H54 (cell line): Measurements from ENCODE around the gene SRP68.

Experiments used
- DNase-seq: peaks from one replicate; pipeline ENCODE4 v3.0.0; 2011; ENCODE audit warnings: low spot score, mixed read lengths; ENCODE audit not compliant: insufficient read length
- FAIRE-seq: peaks from 3 replicates; lab custom pipeline; 2011; peaks lifted over from hg19 to GRCh38; lab: Jason Lieb, UNC
- POLR2A ChIP-seq: IDR thresholded peaks from 2 replicates; pipeline ENCODE4 v1.6.1; 2011; ENCODE audit warnings: low read depth, mild to moderate bottlenecking, low read length

SRP68 gene

GRCh38 chr17:76095943-76096342 lies 23.6 kb upstream of the SRP68 start:
- FAIRE-seq, result no peak
- no peak for DNase-seq

DNA sequence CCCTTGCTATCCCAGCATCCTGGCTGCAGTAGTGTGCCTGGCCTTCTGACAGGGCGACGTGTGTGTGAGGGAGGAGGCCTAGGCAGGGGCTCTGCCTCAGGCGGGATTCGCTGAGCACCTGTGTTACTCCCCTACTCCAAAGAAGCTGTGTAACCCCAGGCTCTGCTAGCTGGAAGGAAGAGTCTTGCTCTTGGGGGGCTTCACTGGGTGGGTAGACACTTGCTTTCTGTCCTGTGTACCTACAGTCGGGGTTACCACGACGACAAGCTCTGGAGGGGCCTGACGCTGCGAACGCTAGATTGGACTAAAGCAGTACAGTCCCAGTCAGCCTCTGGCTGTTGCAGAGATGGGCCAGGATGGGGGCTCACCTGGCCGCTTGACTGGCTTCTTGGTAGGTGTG lies 21.7 kb upstream of the SRP68 start:
- DNase-seq (no peak), FAIRE-seq (no peak)
- TF ChIP-seq POLR2A, result no peak

More at GRCh38 chr17:76095943-76096342, 23.6 kb upstream of the SRP68 start:
- no peak for TF ChIP-seq POLR2A

DNA sequence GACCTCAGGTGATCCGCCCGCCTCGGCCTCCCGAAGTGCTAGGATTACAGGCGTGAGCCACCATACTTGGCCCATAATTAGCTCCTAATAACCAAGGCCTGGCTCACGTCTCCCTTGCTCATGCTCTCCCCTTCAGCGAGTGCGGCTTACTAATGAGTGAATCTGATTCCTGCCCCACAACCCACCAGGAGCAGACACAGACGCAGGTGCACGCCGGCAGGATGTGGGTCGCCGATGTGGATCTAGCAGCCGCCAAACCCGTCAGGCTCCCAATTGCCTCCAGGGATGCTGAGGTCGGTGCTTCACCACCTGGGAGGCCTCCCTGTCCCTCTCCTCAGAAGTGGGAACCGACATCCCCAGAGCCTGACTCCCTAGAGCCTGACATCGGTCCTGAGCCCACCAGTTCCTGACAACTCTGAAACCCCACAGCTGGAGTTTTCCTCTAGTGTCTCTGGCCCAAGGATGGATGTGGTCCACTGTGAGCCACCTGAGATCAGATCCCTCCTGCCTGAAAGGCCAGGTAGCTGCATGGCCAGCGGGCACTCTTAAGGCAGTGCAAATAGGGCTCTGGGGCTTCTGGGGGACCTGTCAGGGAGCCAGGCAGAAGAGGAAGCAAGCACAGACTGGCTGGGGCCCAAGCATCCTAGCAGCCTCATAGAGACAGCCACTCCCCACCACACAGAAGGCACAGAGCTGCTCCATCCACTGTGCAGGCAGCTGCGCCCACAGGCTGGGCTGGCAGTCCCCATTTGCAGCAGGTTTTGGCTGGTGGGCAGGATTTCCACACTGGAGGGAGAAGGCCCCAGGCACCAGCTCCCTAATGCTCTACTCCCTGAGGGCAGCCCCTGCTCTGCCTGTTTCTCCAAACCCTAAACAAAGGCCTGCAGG lies 20.5 kb upstream of the SRP68 start:
- DNase-seq (no peak), FAIRE-seq (no peak)
- no peak for TF ChIP-seq POLR2A

DNA sequence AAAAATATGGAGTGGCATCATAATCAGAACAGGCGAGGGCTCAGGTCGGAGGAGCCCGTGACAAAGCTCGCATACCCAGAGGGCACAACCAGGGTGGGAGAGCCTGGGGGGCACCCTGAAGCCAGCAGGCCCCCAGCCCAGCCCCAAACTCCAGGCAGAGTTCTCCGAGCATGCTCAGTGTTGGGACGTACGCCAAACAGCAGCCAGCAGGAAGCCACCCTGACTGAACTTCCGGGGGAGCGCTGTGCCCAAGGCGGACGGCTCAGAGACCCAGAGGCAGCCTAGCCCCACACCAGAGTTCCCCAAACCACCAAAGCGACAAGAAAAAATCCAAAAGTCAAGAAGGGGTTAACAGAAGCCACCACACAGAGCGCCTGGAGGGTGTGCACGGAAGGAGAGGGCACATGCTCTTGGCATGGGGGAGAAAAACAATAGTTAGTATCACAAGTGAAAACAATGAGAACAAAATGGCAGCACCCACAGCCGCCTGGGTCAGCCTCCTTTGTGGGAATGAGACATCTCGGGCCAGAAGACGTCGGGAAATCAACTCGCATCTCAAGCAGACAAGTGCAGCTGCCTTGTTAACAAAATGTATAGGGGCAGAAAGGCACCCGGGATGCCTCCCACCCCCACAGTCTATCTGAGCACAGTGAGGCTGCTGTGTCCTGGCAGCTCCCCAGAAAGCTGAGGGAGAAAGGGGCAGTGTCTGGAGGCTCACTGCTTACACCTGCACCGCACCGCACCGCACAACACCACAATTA lies 19.4 kb upstream of the SRP68 start:
- DNase-seq (no peak), FAIRE-seq (no peak)
- no peak for TF ChIP-seq POLR2A

- no peak for TF ChIP-seq POLR2A
- FAIRE-seq (no peak), DNase-seq (no peak)
These were observed 18.3 kb upstream of the SRP68 start for GRCh38 chr17:76090517-76091129.

GRCh38 chr17:76089680-76090516 lies 17.6 kb upstream of the SRP68 start:
- FAIRE-seq (no peak), DNase-seq (no peak)
- TF ChIP-seq POLR2A, result no peak

DNA sequence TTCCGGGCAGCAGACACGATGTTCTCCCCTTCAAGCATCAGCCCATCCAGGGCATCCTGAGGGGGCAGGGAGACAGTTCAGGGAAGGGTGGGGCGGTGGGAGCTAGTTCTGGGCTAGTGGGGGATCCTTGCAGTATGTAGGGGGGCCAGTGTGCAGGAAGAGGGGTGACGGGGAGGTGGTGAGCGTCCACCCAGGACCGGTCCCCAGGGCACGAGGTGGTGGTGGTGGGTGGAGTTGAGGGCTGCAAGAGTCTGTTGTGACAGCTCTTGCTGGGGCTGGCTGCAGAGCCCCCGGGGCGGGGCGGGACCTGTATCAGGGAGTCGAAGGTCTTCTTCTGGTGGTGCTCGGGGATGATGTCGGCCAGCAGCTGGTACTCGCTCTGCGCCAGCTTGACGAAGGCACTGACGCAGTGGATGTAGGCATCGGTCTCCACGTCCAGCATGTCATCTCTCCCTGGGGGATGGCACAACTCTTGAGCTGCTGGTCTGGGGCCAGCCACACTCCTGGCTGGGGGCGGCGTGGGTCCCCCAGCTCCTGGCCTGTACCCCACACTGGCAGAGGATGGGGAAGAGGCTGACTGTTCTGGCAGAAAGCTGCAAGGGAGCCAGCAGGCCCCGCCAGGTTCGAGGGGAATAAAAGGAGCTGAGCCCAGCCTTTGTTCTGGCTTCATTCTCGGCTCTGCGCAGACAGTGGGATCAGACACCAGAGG lies 16.7 kb upstream of the SRP68 start:
- DNase-seq (no peak), FAIRE-seq (no peak)
- TF ChIP-seq POLR2A, result no peak

DNA sequence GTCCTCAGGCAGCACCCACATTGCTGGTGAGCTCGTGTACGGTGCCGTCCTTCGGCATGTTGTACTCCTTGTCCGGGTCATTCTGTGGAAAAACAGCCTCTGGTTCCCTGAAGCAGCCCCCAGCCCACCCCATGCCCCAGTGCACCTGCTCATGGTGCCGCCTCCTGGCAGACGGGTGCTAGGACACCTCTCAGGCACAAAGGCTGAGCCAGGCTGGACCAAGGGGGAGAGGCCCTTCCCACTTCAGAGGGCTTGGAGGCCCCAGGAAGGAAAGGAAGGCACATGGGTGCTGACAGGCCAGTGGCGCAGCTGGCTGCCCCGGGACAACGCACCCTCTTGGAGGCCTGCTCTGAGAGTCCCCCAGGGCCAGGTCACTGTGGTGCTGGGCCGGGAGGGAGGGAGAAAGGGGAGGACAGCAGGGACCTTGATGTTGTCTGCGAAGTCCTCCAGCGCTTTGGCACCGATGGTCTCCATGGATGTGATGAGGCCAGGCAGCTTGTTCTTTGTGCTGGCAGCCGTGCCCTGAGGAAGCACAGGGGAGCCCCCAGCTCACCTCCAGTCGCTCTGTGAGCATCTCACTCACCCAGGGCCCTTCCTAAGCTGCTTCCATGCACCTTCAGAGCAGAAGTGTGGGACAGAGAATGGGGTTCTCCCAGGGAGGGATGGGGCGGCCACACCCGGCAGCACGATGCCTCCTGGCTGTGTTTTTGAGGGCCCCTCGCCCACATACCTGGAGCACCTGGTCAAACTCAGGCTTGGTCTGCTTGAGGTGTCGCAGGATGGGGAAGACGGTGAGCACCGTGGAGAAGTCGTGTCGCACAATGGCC lies 15.9 kb upstream of the SRP68 start:
- no peak for FAIRE-seq
- no peak for DNase-seq
- no peak for TF ChIP-seq POLR2A

DNA sequence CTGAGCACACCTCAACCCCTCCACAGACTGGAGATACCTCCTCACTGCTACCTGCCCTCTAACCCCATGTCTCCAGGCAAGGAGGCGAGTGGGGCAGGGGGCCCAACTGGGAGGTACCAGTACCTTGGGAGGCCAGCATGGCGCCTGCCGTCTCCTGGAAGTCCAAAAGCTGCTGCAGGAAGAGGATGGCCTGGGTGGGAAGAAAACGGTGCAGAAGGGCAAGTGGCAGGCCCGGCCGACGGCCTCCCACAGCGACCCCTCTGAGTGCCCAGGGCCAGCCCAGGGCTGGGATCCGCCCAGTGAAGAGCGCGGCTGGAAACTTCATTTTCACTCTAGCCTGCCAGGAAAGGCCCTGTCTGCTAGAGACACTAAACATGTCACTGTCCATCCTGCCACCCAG lies 15.2 kb upstream of the SRP68 start:
- TF ChIP-seq POLR2A, result no peak
- FAIRE-seq, result no peak
- no peak for DNase-seq

DNA sequence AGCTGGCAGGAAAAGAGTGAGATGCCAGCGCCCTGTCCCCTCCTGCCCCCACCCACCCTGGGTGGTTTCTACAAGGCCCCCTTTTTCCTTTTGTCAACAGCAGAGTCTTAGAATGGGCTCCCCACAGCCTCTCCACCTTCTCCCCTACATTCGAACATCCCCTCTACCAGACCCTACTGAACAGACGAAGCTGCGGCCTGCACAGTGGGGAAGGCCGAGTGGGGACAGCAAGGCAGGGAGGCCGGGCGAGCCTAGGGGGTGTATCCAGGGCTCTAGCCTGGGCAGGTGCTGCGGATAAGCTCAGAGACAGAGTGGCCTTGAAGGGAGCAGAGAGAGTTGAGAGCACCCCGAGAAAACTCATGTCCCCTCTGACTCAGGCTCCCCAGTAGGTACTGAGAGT lies 14.1 kb upstream of the SRP68 start:
- FAIRE-seq (no peak), DNase-seq (no peak)
- TF ChIP-seq POLR2A, result no peak

DNA sequence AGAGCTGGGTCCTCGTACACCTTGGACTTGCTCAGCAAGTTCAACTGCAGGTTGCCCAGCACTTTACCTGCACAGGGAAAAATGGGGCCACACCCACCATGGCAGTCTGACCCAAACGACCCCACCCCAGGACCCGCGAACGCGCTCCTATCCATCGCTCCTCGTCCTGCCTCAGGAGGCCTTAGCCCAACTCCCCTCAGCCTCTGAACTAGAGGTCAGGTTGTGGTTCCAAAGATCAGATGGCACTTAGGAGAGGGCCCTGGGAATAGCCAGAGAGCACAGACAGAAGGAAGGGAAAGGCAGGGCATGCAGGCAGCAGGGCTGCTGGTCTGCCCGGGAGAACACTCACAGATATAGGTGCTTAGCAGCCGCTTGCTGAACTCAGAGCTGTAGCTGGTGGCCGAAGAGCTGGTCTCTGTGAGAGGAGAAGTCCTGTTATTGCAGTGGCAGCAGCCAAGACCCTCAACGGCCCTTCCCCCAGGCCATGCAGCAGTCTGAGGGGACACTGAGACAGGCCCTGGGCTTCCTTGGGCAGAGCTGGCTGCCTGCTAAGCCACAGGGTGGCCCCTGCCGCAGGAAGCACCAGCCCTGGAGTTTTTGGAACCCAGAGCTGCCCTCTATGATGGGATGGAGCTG lies 13.5 kb upstream of the SRP68 start:
- DNase-seq (no peak), FAIRE-seq (no peak)
- no peak for TF ChIP-seq POLR2A
